Kidney (tissue), 14 donors: ENCODE data around the gene ATPAF2. TPM values are rescaled to one million over a fixed set of nuclear protein-coding genes. Genes with fewer than 3 reads are reported as not detected.

Source experiments
- DNase-seq, 5 donors: peaks; one replicate each; pipeline ENCODE4 v3.0.0-alpha.2; 2013 to 2020
- FAIRE-seq: peaks from 2 replicates; lab custom pipeline; 2012; peaks lifted over from hg19 to GRCh38; lab: Jason Lieb, UNC
- H3K27ac ChIP-seq, 2 donors: one replicate each; pipeline ENCODE4 v1.7.0; 2013; ENCODE audit warnings: low read depth in 2 of 2, low read length in 2 of 2, inconsistent platforms in 1 of 2
- H3K27me3 ChIP-seq: one replicate; pipeline ENCODE4 v1.7.1; 2013; ENCODE audit warnings: low read length, inconsistent platforms; ENCODE audit not compliant: control insufficient read depth, insufficient read depth
- H3K36me3 ChIP-seq, 3 donors: one replicate each; pipeline versions ENCODE4 v1.7.0 to v1.7.1; 2013; ENCODE audit warnings: low read length in 3 of 3, control low read depth in 1 of 3, inconsistent platforms in 1 of 3; ENCODE audit not compliant: insufficient read depth in 3 of 3, control insufficient read depth in 2 of 3
- H3K4me1 ChIP-seq, 3 donors: one replicate each; pipeline versions ENCODE4 v1.7.0 to v1.7.1; 2013; ENCODE audit warnings: low read length in 3 of 3, inconsistent platforms in 1 of 3, low read depth in 1 of 3; ENCODE audit not compliant: control insufficient read depth in 2 of 3, insufficient read depth in 2 of 3
- H3K4me3 ChIP-seq, 3 donors: one replicate each; pipeline versions ENCODE4 v1.7.0 to v1.8.1; 2013; ENCODE audit warnings: low read length in 3 of 3, control low read depth in 1 of 3, inconsistent platforms in 1 of 3
- H3K9ac ChIP-seq, 3 donors: one replicate each; pipeline versions ENCODE4 v1.7.0 to v1.7.1; 2013; ENCODE audit warnings: low read length in 3 of 3, control low read depth in 1 of 3, inconsistent platforms in 1 of 3
- H3K9me3 ChIP-seq, 3 donors: one replicate each; pipeline versions ENCODE4 v1.7.0 to v1.7.1; 2013; ENCODE audit warnings: low read length in 3 of 3, control low read depth in 1 of 3, inconsistent platforms in 1 of 3; ENCODE audit not compliant: control insufficient read depth in 2 of 3, insufficient read depth in 1 of 3
- CTCF ChIP-seq: IDR thresholded peaks from 3 replicates; pipeline ENCODE4 v1.5.1; 2012; ENCODE audit warnings: mild to moderate bottlenecking, moderate library complexity, borderline replicate concordance; ENCODE audit not compliant: insufficient read depth; ENCODE audit errors: extremely low read depth
- intact Hi-C: fragments of 100-400 bp; cut with DNase I; formaldehyde crosslinking; loops from one replicate; pipeline ENCODE4 v1.11.1; 2022
- polyA plus RNA-seq: library from polyadenylated mRNA; stranded (reverse); fragments of 350-450 nt; fragmentation: Illumina TruSeq; extraction: RNeasy Lipid Tissue Mini Kit (QIAGEN cat#74804); gene quantifications from one replicate; pipeline ENCODE4 v1.2.3, GENCODE V29; 2014; ENCODE audit warnings: low read depth, low replicate concordance; ENCODE audit not compliant: insufficient read depth
- total RNA-seq: library from RNA; stranded (reverse); fragmentation: NEBNext Ultra II Directional; extraction: Animal tissue kit (Norgen Biotek cat#: 25700); gene quantifications from one replicate; pipeline ENCODE4 v1.2.1, GENCODE V29; 2021
- donor health status: control.
- donor health status: control.
- donor health status: control.
- donor health status: control.
- donor health status: control.
- donor health status: DM: yes; HTN: yes; CAD: no.
- donor health status: Normal renal cell carcinoma (clear cell type).

The ATPAF2 gene
- total and polyA plus RNA-seq, 2 donors from 2014 or later = 27.0 to 52.1 TPM

GRCh38 chr17:18084256-18084655, 45.3 kb upstream of the ATPAF2 start:
- intact Hi-C loops = no loop called here
- Histone ChIP-seq H3K9ac (no peak overlapping the region), H3K27ac (no peak overlapping the region), H3K4me1 (peaks cover 0 to 5% (median 0%) of the 10 kb centered on the region in 3 donors), H3K36me3 (no peaks in the 10 kb centered on the region), H3K9me3 (no peaks in the 10 kb centered on the region), H3K27me3 (no peaks in the 10 kb centered on the region), H3K4me3 (no peak overlapping the region)
- DNase-seq (no peak), FAIRE-seq (no peak)
- TF ChIP-seq CTCF = no peak

DNA sequence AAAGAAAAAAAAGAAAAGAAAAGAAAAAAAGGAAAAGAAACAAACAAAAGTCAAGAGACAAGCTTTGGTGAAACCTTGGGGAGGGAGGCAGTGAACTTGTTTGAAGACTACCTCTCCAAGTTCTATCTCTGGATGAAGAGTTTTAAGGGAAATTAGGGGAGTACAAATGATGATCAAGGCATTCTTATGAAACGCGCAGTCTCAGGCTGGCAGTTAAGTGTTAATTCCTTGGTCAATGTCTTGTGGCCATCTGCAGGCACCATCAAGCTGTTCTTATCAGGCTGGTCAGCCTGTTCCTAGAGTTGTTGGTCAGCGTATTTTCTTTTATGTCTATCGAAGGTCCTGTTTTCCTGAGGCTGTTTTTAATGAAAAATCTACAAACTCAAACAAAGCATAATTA, 40.6 kb upstream of the ATPAF2 start:
- DNase-seq (no peak), FAIRE-seq (no peak)
- TF ChIP-seq CTCF = no peak
- H3K4me3 ChIP-seq = no peak overlapping the region
- no peaks in the 10 kb centered on the region for H3K9me3 ChIP-seq
- H3K27ac ChIP-seq = no peak overlapping the region
- H3K36me3 ChIP-seq = no peaks in the 10 kb centered on the region
- no peaks in the 10 kb centered on the region for H3K27me3 ChIP-seq
- no peaks in the 10 kb centered on the region for H3K4me1 ChIP-seq
- intact Hi-C loops = no loop called here
- no peak overlapping the region for H3K9ac ChIP-seq

GRCh38 chr17:18076936-18077335, 38.0 kb upstream of the ATPAF2 start:
- no peaks in the 10 kb centered on the region for H3K27me3 ChIP-seq
- H3K36me3 ChIP-seq = no peaks in the 10 kb centered on the region
- no peaks in the 10 kb centered on the region for H3K9me3 ChIP-seq
- peak in 1 of 5 donors; percentile 51 for DNase-seq
- H3K4me1 ChIP-seq = no peaks in the 10 kb centered on the region
- H3K27ac ChIP-seq = no peak overlapping the region
- H3K4me3 ChIP-seq = no peak overlapping the region
- intact Hi-C loops = no loop called here
- H3K9ac ChIP-seq = no peak overlapping the region
- no peak for FAIRE-seq
- no peak for TF ChIP-seq CTCF

GRCh38 chr17:18074566-18075272, 35.8 kb upstream of the ATPAF2 start:
- Histone ChIP-seq H3K36me3 (no peaks in the 10 kb centered on the region), H3K27me3 (no peaks in the 10 kb centered on the region), H3K4me1 (peaks cover 0 to 3% (median 0%) of the 10 kb centered on the region in 3 donors), H3K27ac (no peak overlapping the region), H3K4me3 (no peak overlapping the region), H3K9me3 (no peaks in the 10 kb centered on the region), H3K9ac (no peak overlapping the region)
- no peak for DNase-seq
- intact Hi-C loops = no loop called here
- no peak for FAIRE-seq
- no peak for TF ChIP-seq CTCF
